Activated CD4-positive, CD25-positive, alpha-beta regulatory T cell treated with anti-CD3 and anti-CD28 coated beads, Interleukin-2, amount 50 U/mL, for 72 hours (primary cell): Measurements from ENCODE around the gene TTC7B.
A peak's percentile ranks its signal among the peaks of the same experiment; 100 is the strongest.

Experiments used
- DNase-seq: peaks from one replicate; pipeline ENCODE4 v3.0.0; 2021

TTC7B gene

GRCh38 chr14:90520326-90520725 is 295.9 kb downstream of the TTC7B start:
- no peak for DNase-seq

DNA sequence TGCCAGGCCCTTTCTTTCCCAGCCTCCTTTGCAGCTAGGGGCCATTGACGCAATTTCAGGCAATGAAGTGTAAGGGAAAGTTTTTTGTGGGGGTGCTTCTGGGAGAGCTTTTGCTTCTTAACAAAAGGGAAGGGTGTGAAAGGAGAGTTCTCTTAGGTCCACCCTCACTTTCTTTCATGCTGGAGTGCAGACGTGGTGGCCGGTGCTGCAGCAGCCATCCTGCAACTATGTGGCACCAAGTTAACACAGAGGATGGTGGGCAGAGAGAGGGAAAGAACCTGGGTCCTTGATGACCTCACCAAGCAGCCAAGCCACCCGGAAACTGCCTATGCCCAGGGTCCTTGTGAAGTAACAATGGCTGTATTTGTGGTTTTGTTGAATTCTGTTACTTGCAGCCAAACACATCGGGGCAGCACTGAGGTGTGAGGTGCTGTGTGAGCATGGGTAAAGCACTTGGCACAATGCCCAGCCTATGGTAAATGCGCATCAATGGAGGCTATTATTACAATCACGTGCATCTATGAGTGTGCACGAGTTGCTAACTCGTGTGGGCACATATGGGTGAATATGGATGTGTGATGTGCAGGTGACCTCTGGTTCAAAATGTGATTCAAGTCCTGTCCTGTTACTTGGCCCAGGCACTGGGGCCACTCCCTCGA is 296.8 kb downstream of the TTC7B start:
- no peak for DNase-seq

DNA sequence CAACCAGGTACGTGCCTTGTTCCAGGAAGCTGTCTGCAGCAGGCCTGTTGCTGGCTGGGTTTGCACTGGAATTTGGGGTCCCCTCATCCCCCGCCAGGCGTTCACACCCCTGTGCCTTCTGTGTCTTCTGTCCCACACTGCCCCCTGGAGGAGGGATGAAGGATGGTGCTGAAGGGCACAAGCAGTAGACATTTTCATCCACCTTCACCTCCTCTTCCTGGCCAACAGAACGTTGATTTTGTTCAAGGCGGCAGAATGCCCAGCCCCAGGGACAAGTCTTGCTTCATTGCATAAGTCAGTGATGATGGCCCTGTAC is 297.3 kb downstream of the TTC7B start:
- peak; percentile 54 for DNase-seq

- DNase-seq, result no peak
Measured at GRCh38 chr14:90518069-90518940, 297.9 kb downstream of the TTC7B start.

GRCh38 chr14:90517076-90517841 is 299.0 kb downstream of the TTC7B start:
- DNase-seq, result no peak

DNA sequence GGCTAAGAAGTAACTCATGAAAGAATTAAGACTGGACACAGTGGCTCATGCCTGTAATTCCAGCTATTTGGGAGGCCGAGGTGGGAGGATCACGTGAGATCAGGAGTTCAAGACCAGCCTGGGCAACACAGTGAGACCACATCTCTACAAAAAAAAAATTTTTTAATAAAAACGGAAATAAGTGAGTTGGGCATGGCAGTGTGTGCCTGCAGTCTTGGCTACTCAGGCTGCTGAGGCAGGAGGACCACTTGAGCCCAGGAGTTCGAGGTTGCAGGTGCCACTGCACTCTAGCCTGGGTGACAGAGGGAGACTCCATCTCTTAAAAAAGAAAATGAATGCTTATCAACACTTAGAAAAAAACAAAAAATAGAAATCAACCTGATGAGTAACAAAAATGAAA is 301.7 kb downstream of the TTC7B start:
- DNase-seq, result no peak

GRCh38 chr14:90514015-90514398 is 302.2 kb downstream of the TTC7B start:
- no peak for DNase-seq

GRCh38 chr14:90513161-90514014 is 302.8 kb downstream of the TTC7B start:
- DNase-seq, result no peak

- no peak for DNase-seq
Measured at GRCh38 chr14:90512329-90512991, 303.8 kb downstream of the TTC7B start.

DNA sequence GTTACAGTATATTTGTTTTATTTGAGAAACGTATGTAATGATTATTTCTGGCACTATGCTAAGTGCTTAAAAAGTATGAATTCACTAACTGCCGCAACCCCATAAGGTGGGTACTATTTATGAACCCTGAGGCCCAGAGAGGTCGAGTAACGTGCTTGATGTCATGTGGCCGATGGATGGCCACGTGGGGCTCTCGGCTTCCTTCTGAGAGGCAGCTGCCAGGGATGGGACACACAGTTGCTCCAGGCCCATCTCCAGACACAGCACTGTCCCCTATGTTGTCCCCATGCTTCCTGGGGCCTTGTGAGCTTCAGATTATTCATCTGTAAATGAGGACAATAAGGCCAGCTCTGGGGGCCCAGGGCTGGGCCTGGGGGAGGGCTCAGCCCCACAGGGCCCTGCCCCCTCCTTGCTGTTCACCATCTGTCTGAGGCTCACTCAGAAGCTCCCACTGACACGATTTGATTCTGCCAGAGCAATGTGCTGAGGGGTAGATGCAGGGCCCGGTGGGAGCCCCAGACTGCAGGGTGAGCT is 304.4 kb downstream of the TTC7B start:
- no peak for DNase-seq

DNA sequence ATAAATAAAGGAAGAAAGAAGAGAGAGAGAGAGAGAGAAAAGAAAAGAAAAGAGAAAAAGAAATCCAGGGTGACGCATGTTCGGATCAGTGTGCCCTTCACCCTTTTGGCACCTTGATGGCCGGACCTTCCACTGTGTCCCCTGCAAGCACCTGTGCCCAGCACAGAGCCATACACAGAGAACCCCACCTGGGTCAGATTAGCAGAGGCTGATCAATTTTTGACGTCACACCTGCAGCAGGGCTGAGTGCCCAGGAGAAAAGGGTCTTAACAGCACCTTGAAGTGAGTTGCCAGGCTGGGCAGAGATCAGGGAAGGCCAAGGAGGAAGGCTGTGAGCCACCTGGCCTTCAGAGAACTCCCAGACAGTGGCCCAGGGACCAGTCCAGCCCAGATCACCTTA is 305.0 kb downstream of the TTC7B start:
- DNase-seq, result no peak

GRCh38 chr14:90510159-90510558 is 306.1 kb downstream of the TTC7B start:
- no peak for DNase-seq

DNA sequence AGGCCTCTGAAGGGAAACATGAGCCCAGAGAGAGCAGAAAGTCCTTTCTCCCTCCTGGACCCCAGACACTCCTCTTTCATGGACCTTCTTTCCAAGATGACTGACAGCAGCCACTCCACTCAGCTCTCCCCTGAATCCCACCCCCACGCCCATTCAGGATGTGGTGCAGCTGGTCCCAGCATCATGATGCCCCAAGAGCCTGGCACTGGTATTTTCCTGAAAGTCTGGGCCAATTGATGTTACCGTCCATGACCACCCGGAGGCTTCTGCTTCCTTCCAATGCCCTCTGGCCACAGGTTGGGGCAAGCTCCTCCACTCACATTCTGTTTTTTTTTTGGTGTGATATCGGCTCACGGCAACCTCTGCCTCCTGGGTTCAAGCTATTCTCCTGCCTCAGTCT is 306.8 kb downstream of the TTC7B start:
- no peak for DNase-seq

- no peak for DNase-seq
Measured at GRCh38 chr14:90508536-90509254, 307.5 kb downstream of the TTC7B start.

GRCh38 chr14:90508036-90508435 is 308.2 kb downstream of the TTC7B start:
- DNase-seq, result no peak

DNA sequence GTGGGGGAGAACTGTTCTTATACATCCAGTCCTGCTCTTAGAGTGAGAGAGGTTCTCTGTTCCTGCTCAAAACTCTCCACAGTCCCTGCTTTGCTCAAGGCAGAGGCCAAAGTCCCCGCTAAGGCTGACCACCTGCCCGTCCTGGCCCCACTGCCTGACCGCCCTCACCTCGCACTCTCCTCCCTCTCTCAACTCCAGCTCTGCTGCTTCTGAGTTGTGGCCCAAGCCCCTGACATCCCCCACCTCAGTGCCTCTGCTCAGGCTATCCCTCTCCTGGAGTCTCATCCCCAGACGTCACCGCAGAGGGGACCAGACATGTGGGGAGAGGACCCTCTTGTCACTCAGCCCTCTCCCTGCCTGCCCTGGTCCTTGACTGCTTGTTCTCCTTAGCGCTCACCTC is 308.8 kb downstream of the TTC7B start:
- no peak for DNase-seq

- DNase-seq, result no peak
Measured at GRCh38 chr14:90506748-90507147, 309.5 kb downstream of the TTC7B start.

- DNase-seq, result no peak
Measured at GRCh38 chr14:90505531-90505930, 310.7 kb downstream of the TTC7B start.

DNA sequence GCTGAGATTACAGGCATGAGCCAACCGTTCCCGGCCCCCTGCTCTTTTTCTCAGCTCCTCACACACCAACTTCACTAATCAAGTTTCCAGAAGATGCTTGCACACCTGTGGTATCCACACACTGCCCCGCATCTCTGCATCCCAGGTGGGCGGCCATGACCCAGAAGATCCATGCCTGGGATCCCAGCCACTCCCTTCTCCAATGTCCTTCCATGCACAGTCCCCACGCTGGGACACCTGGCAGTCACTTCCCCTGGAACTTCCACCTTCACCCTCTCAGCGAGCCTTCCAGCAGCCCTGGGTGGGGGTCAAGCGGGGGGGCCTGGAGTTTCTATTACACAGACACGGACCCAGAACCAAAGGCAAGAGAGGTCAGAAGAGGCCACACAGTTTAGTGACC is 311.6 kb downstream of the TTC7B start:
- no peak for DNase-seq

DNA sequence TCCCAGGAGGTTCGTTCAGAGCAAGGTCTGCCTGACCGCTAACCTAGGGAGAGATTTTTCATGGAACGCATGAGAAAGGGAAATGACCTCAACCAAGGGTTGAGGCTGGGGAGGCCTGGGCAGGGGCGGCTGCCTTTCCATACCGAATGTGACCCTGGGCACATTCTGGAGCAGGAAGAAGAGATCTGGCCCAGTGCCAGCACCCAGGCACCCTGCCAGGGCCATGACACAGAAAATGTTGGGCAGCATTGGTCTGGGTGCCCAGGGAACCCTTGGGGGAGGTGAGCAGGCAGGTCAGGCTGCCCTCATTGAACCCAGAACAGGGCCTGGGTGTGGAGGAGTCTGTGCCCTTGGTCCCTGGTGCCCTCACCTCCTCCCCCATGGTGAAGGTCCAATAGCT is 312.6 kb downstream of the TTC7B start:
- DNase-seq, result no peak

GRCh38 chr14:90502760-90503159 is 313.5 kb downstream of the TTC7B start:
- no peak for DNase-seq
